IPS-15b (cell line): ENCODE results near the gene HOTAIR.
A peak's percentile ranks its signal among the peaks of the same experiment; 100 is the strongest.

Experiments used
- H3K27me3 ChIP-seq: one replicate; pipeline ENCODE4 v1.6.1; 2013; ENCODE audit warnings: low read length; ENCODE audit not compliant: control insufficient read depth, insufficient read depth
- H3K36me3 ChIP-seq: one replicate; pipeline ENCODE4 v1.6.1; 2013; ENCODE audit warnings: low read length; ENCODE audit not compliant: control insufficient read depth, insufficient read depth
- H3K4me1 ChIP-seq: one replicate; pipeline ENCODE4 v1.6.1; 2013; ENCODE audit warnings: mild to moderate bottlenecking, low read length; ENCODE audit not compliant: control insufficient read depth, insufficient read depth
- H3K4me3 ChIP-seq: one replicate; pipeline ENCODE4 v1.5.1; 2013; ENCODE audit warnings: low read depth, low read length
- H3K9ac ChIP-seq: one replicate; pipeline ENCODE4 v1.6.1; 2013; ENCODE audit warnings: low read depth, mild to moderate bottlenecking, low read length
- H3K9me3 ChIP-seq: one replicate; pipeline ENCODE4 v1.6.1; 2013; ENCODE audit warnings: mild to moderate bottlenecking, low read length; ENCODE audit not compliant: control insufficient read depth, insufficient read depth

Gene HOTAIR

DNA sequence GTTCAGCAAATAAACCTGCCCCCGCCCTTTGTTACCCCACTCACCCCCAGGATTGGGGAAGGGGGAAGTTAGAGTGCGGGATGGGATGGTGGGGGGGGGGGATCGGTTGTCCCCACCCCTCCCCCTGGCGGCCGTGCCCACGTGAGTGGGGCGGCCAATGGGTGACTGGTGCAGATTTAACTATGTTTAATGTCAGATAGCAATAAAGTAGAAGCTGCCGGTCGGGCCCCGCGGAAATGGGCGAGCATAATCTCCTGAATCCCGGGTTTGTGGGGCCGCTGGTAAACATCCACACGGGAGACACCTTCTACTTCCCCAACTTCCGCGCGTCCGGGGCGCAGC is 20.1 kb downstream of the HOTAIR start, which contains the start of gene HOXC12:
HOXC12 (plus strand) TSS at position 210 of the 342 bp plus-strand sequence; CDS start at position 237, 27 bp downstream.
- Histone ChIP-seq H3K27me3 (peaks cover 99% of the 10 kb centered on the region), H3K9ac (no peak within 1 kb of the TSS), H3K9me3 (no peaks in the 10 kb centered on the region), H3K4me1 (no peaks in the 10 kb centered on the region), H3K36me3 (no peaks in the 10 kb centered on the region), H3K4me3 (peak within 1 kb of the TSS; percentile 22)

GRCh38 chr12:53953831-53954693 is 20.7 kb downstream of the HOTAIR start:
- Histone ChIP-seq H3K27me3 (peaks cover 99% of the 10 kb centered on the region), H3K9me3 (no peaks in the 10 kb centered on the region), H3K4me3 (no peak overlapping the region), H3K4me1 (no peaks in the 10 kb centered on the region), H3K36me3 (no peaks in the 10 kb centered on the region), H3K9ac (no peak overlapping the region)

DNA sequence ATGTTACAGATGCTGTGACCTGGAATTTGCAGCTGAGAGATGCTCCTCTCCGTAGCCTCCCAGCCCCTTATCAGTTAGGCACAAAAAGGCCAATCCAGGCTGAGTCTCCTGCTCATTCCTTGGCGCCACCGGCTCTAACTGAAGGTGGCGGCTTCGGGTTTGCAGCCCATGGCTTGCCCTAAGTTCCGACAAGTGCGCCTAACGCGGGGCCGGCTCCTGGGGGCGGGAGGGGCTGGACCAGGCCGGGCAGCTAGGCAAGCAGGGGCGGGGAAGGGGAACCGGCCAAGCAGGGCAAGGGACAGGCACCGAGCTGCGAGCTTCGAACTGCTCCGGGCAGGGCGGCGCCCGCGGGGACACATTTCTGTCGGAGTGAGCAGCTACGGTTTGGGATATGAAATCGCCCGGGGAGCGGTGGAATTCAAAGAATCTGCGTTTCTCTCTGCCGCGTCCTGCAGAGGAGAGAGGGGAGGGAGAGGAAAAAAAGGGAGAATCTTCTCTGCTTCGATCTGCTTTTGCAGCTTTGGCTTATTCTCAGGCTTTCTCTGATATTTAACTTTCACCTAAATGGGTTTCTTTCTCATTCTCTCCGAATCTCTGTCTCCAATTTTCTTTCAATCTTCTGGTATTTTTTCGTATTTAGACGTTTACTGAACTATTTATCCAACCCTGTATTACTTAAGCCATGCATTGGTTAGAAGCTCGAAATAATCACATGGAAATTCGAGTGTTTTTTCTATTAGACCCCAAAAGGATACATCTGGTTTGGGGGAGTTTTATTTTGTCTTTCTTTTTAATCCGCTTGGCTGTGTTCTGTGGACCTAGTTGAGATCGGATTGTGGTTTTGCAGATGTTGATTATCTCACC is 21.7 kb downstream of the HOTAIR start:
- no peaks in the 10 kb centered on the region for H3K36me3 ChIP-seq
- peak overlapping the region; percentile 18 for H3K4me3 ChIP-seq
- H3K4me1 ChIP-seq, result no peaks in the 10 kb centered on the region
- no peak overlapping the region for H3K9ac ChIP-seq
- H3K9me3 ChIP-seq, result no peaks in the 10 kb centered on the region
- peaks cover 99% of the 10 kb centered on the region for H3K27me3 ChIP-seq

GRCh38 chr12:53952335-53952694 is 22.4 kb downstream of the HOTAIR start:
- Histone ChIP-seq H3K36me3 (no peaks in the 10 kb centered on the region), H3K27me3 (peaks cover 99% of the 10 kb centered on the region), H3K9me3 (no peaks in the 10 kb centered on the region), H3K4me1 (no peaks in the 10 kb centered on the region), H3K9ac (no peak overlapping the region), H3K4me3 (peak overlapping the region; percentile 18)

GRCh38 chr12:53951577-53952334 is 23.0 kb downstream of the HOTAIR start:
- Histone ChIP-seq H3K9ac (no peak overlapping the region), H3K27me3 (peaks cover 99% of the 10 kb centered on the region), H3K9me3 (no peaks in the 10 kb centered on the region), H3K4me1 (no peaks in the 10 kb centered on the region), H3K36me3 (no peaks in the 10 kb centered on the region), H3K4me3 (peak overlapping the region; percentile 13)

DNA sequence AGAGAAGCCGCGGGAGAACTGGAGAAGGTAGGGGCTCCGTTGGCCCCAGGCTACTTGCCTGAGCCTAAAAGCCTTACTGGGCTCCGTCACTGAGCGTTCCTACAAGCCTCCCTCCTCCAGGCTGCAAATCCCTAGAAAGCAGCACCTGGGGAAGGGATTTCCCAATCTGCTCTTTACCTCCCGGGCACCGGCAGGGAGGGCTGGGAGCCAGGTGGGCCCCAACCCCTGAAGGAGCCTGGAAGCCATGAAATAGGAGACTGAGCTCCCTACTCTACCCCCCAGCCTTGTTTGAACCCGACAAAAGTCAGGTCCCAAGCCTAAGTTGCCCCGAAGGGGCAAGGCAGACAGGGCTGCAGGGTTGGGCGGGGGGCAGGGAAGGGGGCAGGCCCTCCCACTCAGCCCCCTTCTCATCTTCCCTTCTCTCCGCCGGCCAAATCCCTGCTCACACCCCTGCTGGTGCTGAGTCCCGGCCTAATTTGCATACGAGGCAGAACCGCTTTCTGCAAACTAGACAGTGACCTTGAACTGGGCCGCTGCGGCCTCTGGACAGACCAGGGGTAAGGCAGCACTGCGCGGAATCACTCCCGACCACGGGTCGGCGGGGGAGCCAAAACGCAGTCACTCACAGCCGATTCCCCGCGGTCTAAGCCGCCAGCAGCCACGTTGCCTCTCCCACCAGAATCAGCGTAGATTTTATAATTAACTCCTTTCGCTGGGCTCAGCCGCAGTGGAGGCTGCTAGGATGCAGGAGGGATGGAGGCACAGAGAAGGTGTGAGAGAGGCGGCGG is 23.8 kb downstream of the HOTAIR start:
- H3K27me3 ChIP-seq, result peaks cover 99% of the 10 kb centered on the region
- no peaks in the 10 kb centered on the region for H3K4me1 ChIP-seq
- peak overlapping the region; percentile 13 for H3K4me3 ChIP-seq
- H3K9me3 ChIP-seq, result no peaks in the 10 kb centered on the region
- no peak overlapping the region for H3K9ac ChIP-seq
- H3K36me3 ChIP-seq, result no peaks in the 10 kb centered on the region

GRCh38 chr12:53950437-53950773 is 24.3 kb downstream of the HOTAIR start:
- H3K9ac ChIP-seq, result no peak overlapping the region
- peaks cover 99% of the 10 kb centered on the region for H3K27me3 ChIP-seq
- no peaks in the 10 kb centered on the region for H3K4me1 ChIP-seq
- no peaks in the 10 kb centered on the region for H3K9me3 ChIP-seq
- no peaks in the 10 kb centered on the region for H3K36me3 ChIP-seq
- H3K4me3 ChIP-seq, result no peak overlapping the region

- Histone ChIP-seq H3K4me3 (peak overlapping the region; percentile 30), H3K9me3 (no peaks in the 10 kb centered on the region), H3K36me3 (no peaks in the 10 kb centered on the region), H3K4me1 (no peaks in the 10 kb centered on the region), H3K9ac (no peak overlapping the region), H3K27me3 (peaks cover 100% of the 10 kb centered on the region)
Observed at GRCh38 chr12:53949631-53950436, 24.9 kb downstream of the HOTAIR start.

GRCh38 chr12:53948650-53949593 is 25.8 kb downstream of the HOTAIR start:
- H3K9ac ChIP-seq, result no peak overlapping the region
- no peaks in the 10 kb centered on the region for H3K4me1 ChIP-seq
- H3K27me3 ChIP-seq, result peaks cover 100% of the 10 kb centered on the region
- H3K36me3 ChIP-seq, result no peaks in the 10 kb centered on the region
- peak overlapping the region; percentile 30 for H3K4me3 ChIP-seq
- H3K9me3 ChIP-seq, result no peaks in the 10 kb centered on the region

DNA sequence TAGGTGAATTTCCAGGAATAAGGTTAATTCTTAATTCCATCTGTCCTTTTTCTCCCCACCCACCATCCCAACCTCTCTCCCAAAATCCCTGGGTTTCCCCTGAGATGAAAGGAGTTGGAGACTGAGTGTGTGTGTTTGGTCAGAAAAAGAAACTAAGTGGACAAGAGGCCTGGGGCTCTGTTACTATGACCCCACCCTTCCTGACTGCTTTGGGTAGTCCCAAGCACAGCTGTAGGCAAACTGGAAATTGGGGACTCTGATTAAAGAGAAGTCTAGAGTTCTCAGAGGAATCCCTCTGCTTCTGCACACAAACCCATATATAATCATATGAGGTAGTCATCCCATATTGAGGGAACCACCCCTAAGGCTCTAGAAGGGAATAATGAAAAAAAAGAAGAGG is 27.0 kb downstream of the HOTAIR start:
- peaks cover 100% of the 10 kb centered on the region for H3K27me3 ChIP-seq
- H3K9me3 ChIP-seq, result no peaks in the 10 kb centered on the region

More for the DNA sequence above, 27.0 kb downstream of the HOTAIR start:
- Histone ChIP-seq H3K9ac (no peak overlapping the region), H3K4me1 (no peaks in the 10 kb centered on the region), H3K4me3 (no peak overlapping the region), H3K36me3 (no peaks in the 10 kb centered on the region)
